ENCODE results near the gene SLC5A5.
A peak's percentile ranks its signal among the peaks of the same experiment; 100 is the strongest.
"Not testable (repeated sequence)": the region's sequence is repeated elsewhere in the genome, so short reads cannot be mapped to it uniquely, and the experiment has no call there.

Gene SLC5A5

DNA sequence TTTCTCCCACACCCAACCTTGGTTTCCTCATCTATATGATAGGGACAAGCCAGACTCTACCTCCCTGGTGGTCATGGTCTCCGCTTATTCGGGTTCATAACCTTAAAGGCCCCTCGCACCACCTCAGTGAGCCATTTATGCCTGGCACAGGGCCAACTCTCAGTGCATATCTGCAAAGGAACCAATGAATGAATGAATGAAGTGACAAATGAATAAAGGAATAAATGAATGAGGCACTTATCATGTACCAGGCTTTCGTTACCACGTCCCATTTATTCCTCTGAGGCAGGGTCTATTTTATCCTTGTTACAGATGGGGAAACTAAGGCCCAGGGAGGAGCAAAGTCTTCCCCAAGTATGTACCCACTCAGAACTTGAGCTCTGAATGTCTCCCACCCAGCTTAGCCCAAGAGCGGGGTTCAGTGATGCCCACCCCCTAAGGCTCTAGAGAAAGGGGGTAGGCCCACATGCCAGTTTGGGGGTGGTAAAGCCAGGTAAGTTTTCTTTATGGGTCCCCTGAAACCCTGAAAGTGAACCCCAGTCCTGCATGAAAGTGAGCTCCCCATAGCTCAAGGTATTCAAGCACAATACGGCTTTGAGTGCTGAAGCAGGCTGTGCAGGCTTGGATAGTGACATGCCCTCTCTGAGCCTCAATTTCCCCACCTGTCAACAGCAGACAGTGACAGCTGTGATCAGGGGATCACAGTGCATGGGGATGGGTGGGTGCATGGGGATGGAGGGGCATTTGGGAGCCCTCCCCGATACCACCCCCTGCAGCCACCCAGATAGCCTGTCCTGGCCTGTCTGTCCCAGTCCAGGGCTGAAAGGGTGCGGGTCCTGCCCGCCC is 490 bp upstream of the SLC5A5 start:
- DNase-seq (ENCODE audit: low spot score): no peak

DNA sequence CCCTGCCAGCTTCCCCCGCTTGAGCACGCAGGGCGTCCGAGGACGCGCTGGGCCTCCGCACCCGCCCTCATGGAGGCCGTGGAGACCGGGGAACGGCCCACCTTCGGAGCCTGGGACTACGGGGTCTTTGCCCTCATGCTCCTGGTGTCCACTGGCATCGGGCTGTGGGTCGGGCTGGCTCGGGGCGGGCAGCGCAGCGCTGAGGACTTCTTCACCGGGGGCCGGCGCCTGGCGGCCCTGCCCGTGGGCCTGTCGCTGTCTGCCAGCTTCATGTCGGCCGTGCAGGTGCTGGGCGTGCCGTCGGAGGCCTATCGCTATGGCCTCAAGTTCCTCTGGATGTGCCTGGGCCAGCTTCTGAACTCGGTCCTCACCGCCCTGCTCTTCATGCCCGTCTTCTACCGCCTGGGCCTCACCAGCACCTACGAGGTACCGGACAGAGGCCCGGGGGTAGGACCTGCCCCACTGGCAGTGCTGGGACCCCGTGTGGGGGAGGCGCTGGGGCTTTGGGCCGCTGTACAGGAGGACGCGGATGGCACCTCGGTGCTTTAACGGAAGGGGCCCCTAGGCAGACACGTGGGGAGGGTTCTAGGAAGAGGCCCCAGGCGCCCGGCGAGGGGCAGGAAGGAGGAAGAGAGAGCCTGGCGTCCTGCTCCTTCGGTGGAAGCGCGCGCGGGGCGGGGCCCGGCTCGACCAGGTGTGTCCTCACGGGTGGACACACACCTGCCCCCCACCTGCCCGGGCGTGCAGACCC is 681 bp downstream of the SLC5A5 start:
- no peak for DNase-seq (ENCODE audit: low spot score)

DNA sequence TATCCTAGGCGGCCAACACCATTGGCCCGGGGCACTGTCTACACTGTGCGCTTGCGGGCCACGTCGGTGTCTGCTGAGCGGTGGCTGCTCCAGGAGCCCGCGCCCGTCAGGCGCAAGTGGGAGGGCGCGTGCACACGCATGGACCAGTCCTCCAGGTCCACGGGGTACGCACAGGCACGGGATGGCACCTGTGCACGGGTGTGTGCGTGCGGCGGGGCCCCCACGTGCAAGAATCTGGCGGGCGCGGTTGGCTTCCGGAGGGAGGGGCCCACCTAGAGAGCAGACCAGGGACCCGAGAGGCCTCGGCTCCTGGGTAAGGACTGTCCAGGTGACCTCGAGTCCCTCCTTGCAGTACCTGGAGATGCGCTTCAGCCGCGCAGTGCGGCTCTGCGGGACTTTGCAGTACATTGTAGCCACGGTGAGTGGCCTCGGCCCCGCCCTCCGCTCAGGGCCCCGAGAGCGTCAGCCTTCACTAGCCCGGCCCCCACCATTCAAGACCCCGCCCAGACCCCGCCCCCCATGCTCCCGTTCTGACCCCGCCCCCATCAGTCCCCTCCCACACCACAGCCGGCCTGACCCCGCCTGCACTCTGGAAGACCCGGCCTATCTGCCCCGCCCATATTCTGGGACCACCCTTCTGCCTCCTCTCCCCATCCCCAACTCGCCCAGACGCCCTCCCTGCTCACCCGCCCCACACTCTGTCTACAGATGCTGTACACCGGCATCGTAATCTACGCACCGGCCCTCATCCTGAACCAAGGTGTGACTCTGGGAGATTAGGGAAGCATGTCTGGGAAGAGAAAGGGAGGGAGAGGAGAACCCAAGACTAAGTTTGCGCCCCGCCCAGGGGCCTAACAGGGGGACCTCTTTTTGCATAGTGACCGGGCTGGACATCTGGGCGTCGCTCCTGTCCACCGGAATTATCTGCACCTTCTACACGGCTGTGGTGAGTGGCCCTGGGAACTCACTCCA is 2.3 kb downstream of the SLC5A5 start:
- no peak for DNase-seq (ENCODE audit: low spot score)

DNA sequence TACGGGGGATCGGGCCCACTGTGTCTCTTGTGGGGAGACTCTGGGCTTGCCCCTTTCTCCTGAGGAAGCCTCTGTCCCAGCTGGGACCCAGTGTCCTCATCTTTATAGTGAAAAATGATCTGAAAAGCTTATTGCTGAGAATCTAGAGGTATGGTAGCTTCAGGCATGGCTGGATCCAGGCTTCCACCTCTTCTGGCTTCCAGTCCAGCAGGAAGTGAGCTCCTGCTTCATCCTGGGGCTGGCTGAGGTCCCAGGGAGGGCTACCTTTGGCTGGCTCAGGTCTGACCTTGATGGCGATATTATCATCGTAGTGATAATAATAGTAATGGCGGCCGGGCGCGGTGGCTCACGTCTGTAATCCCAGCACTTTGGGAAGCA is 3.0 kb downstream of the SLC5A5 start:
- DNase-seq (ENCODE audit: low spot score): no peak

DNA sequence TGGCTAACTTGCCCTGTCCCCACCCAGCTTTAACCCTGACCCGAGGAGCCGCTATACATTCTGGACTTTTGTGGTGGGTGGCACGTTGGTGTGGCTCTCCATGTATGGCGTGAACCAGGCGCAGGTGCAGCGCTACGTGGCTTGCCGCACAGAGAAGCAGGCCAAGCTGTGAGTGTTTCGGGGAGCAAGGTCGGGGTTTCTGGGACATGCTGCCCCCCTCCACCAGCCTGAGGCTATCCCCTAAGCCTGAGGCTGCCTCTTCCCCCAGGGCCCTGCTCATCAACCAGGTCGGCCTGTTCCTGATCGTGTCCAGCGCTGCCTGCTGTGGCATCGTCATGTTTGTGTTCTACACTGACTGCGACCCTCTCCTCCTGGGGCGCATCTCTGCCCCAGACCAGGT is 6.0 kb downstream of the SLC5A5 start:
- no peak for DNase-seq (ENCODE audit: low spot score)

DNA sequence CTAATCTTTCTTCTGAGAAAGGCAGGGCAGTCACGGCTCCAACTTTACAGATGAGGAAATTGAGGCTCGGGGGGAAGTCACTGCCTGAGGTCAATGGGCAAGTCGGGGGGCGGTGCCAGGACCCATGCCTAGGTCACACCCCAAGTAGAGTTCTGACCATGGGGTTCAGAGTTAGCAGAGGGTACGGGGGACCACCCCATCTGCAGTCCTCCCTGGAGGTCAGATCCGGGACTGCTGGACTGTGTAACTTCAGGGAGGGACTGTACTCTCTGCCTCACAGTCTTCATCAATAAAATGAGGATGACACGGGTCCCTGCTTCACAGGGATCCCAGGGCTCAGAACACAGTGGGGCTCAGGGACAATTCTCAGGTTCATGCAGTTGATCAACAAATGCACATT is 7.7 kb downstream of the SLC5A5 start:
- DNase-seq (ENCODE audit: low spot score): no peak

DNA sequence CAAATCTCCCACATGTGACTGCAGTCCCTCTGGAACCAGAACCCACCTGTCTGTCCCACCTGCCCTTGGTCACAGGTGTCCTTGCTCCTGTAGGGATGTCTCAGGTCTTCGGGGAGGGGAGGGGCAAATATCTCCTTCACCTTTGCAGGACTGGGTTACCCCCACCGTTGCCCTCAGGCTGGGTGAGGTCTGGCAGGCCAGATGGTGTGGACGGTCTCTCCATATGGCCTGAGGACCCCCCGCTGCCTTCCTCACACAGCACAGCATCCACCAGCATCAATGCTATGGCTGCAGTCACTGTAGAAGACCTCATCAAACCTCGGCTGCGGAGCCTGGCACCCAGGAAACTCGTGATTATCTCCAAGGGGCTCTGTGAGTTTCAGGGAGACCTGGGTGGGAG is 10.0 kb downstream of the SLC5A5 start:
- DNase-seq (ENCODE audit: low spot score): no peak

DNA sequence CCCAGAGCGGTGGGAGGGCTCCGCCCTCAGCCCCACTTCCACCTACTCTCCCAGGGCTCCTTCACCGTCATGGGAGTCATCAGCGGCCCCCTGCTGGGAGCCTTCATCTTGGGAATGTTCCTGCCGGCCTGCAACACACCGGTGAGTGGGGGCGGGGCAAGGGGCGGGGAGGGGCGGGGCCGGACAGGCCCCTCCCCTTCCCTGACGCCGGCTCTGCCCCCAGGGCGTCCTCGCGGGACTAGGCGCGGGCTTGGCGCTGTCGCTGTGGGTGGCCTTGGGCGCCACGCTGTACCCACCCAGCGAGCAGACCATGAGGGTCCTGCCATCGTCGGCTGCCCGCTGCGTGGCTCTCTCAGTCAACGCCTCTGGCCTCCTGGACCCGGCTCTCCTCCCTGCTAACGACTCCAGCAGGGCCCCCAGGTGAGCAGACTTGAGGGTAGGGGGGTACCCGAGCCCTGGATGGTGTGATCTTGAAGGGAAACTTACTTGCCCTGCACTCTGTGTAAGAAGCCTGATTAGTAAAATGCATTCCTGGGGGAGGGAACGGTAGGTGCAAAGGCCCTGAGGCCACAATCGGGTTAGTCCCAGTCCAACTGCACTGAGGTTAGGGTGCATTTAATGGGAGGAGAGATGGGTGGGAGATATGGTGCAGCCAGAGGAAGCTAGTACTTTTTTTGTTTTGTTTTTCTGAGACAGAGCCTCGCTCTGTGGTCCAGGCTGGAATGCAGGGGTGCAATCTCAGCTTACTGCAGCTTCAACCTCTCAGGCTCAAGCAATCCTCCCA is 12.1 kb downstream of the SLC5A5 start:
- no peak for DNase-seq (ENCODE audit: low spot score)

DNA sequence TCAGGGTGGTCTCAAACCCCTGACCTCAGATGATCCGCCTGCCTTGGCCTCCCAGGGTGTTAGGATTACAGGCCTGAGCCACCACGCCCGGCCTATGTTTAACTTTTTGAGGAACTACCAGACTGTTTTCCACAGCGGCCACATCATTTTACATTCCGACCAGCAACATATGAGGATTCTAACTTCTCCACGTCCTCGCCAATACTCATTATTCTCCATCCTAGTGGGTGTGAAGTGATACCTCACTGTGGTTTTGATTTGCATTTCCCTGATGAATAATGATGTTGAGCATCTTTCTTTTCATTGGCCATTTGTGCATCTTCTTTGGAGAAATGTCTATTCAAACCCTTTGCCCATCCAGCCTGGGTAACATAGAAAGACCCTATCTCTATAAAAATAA is 14.8 kb downstream of the SLC5A5 start:
- DNase-seq (ENCODE audit: low spot score): no peak

DNA sequence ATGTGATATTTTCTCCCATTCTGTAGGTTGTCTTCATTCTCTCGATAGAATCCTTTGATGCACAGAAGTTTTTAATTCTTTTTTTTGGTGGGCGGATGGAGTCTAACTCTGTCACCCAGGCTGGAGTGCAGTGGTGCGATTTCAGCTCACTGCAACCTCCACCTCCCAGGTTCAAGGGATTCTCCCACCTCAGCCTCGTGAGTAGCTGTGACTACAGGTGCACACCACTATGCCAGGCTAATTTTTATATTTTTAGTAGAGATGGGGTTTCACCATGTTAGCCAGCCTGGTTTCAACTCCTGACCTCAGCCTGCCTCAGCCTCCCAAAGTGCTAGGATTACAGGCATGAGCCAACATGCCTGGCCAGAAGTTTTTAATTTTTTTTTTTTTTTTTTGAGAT is 15.5 kb downstream of the SLC5A5 start:
- DNase-seq (ENCODE audit: low spot score): not testable (repeated sequence)

DNA sequence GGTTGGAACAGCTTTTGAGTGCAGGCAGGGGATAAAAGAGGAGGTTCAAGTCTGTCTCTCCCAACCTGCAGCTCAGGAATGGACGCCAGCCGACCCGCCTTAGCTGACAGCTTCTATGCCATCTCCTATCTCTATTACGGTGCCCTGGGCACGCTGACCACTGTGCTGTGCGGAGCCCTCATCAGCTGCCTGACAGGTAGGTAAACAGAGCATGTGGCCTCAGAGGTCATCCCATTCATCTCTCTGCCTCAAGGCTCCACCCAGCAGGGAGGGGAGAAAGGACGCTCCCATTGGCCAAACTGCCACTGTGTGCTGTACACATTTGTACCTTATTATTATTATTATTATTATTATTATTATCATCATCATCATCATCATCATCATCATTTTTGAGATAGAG is 16.5 kb downstream of the SLC5A5 start:
- no peak for DNase-seq (ENCODE audit: low spot score)

DNA sequence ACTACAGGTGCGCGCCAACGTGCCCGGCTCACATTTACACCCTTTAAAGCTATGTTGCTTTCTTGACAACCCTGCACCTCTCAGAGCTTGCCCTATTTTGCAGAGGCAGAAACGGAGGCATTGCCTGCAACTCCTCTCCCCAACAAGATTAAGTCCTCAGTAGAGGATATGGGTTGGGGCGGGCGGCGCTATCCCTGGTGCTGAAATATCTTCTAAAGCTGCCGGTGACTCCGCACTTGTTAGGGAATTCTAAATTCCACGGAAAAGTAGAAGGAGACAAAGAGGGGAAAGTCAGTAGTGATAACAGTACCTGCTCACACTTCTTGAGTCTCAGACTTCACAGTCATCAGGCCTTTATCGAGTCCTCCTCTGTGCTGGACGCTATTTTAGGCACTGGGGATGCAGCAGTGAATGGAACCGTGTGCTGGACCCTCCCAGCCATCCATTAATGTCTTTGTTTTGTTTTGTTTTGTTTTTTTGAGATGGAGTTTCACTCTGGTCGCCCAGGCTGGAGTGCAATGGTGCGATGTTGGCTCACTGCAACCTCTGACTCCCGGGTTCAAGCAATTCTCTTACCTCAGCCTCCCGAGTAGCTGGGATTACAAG is 18.0 kb downstream of the SLC5A5 start:
- DNase-seq (ENCODE audit: low spot score): peak; percentile 49

DNA sequence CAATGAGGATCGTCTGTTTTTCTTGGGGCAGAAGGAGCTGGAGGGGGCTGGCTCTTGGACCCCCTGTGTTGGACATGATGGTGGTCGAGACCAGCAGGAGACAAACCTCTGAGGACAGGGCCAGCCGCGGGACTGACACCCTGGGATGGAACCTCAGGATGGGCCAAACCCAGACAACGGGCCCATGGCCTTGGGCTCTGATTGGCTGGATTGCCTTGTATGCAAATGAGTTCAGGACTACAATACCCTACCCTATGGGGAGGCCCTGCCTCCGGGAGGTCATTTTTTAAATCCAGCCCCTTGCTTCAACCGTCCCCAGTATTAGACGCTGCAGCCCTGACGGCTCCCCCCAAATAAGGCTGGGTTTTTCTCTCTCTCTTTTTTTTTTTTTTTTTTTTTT is 22.0 kb downstream of the SLC5A5 start:
- DNase-seq (ENCODE audit: low spot score): no peak

DNA sequence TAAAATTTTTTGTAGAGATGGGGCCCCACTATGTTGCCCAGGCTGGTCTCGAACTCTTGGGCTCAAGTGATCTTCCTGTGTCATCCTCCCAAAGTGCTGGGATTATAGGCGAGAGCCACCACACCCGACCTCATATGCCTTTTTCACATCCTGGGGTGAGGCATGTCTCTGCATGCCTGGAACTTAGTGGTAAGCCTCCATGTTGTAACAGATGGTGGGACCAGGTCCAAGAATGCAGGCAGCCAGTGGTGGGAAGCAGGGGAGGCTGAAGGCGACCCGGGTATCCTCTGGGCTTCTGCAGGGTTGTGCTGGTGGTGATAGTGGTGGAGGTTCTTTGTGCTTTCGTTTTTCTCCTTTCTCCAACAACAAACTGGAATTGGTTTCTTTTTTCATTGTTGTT is 31.0 kb downstream of the SLC5A5 start:
- DNase-seq (ENCODE audit: low spot score): no peak

DNA sequence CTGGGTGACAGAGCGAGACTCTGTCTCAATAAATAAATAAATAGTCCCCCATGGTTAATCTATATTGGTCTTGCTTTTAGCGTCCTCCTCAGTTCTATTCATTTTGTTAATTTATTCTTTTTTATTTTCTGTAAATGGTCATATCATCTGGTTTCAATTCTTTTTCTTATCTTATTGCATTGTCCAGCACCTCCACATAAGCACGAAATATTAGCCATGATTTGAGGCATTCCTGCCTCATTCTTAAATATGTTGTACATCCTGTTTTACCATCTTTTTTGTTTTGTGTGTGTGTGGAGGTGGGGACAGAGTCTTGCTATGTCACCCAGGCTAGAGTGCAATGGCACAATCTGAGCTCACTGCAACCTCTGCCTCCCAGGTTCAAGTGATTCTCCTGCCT is 36.5 kb downstream of the SLC5A5 start:
- DNase-seq (ENCODE audit: low spot score): no peak

DNA sequence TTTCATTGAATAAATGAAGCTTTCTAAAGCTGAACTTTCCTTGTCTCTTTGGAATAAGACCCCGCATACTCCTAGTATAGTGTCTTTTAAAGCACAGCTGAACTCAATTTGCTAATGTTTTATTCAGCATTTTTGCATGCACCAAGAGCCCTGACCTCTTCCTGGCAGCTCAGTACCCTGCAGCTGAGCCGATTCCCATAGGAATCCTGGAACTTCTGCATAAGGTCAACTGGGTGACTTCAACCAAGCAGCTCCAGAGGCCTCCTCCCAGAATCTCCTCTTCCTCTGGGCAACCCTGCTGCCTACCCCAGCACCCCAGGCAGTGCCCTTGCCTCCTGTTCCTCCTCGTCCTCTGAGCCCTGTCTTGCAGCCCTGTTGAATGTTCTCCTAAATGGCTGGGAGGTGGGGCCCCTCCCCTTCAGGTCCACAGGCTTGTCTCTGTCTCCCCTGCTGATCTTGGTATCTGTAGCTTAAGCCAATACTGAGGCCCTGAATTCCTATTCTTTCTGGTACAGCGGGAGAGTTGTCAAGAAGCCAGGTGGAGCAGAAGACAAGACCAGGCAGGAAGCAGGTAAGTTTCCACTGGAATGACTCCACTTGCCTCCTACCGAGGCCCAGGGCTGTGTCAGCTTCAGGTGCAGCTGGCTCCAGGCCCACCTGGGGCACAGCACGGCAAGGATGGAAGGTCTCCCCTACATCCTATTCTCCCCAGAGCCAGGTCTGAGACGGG is 37.4 kb downstream of the SLC5A5 start:
- no peak for DNase-seq (ENCODE audit: low spot score)

DNA sequence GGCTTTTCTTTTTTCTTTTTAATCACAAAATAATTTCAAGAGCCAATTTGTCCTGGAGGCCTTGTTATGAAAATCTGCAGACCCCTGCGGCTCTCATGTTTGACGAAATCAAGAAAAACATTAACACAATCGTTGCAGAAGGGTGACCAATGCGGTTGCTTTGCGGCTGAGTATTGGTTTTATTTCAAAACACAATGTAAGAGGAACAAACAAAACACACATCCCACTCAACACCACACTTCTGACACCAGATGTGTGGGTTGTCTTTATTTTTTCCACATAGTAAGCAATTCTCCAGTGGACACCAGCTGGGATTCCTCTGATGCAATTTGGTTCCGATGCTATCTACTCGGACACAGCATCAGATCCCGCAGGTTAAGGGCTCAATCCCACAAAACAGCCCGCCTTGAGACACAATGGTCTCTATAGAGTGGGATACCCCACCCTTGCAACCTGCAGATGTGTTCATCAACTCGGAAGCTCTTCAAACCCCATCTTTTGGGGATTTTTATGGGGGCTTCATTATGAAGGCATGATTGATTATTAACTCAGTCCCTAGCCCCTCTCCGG is 39.1 kb downstream of the SLC5A5 start:
- DNase-seq (ENCODE audit: low spot score): no peak

DNA sequence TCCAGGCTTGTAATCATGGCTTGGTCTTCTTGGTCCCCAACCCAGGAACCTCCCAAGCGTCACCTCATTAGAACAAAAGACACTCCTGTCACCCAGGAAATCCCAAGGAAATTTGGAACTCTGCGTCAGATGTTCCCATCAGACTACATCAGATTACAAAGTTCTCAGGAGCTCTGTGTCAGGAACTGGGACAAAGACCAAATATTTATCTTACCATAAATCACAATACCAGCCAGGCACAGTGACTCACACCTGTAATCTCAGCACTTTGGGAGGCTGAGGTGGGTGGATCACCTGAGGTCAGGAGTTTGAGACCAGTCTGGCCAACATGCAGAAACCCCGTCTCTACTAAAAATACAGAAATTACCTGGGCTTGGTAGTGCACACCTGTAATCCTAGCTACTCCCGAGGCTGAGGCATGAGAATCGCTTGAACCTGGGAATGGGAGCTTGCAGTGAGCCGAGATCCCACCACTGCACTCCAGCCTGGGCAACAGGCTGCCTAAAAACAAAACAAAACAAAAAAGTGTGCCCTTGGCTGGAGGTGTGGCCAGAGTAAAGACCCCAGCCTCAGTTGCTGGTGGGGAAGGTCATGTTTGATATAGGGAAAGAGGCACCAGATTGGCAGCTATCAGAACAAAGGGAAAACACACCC is 44.3 kb downstream of the SLC5A5 start:
- DNase-seq (ENCODE audit: low spot score): peak; percentile 76

DNA sequence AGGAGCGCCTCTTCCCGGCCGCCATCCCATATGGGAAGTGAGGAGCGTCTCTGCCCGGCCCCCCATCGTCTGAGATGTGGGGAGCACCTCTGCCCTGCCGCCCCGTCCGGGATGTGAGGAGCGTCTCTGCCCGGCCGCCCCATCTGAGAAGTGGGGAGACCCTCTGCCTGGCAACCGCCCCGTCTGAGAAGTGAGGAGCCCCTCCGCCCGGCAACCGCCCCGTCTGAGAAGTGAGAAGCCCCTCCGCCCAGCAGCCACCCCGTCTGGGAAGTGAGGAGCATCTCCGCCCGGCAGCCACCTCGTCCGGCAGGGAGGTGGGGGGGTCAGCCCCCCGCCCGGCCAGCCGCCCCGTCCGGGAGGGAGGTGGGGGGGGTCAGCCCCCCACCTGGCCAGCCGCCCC is 46.4 kb downstream of the SLC5A5 start:
- DNase-seq (ENCODE audit: low spot score): not testable (repeated sequence)

DNA sequence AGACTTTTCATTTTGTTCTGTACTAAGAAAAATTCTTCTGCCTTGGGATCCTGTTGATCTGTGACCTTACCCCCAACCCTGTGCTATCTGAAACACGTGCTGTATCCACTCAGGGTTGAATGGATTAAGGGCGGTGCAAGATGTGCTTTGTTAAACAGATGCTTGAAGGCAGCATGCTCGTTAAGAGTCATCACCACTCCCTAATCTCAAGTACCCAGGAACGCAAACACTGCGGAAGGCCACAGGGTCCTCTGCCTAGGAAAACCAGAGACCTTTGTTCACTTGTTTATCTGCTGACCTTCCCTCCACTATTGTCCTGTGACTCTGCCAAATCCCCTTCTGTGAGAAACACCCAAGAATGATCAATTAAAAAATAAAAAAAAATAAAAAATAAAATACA is 47.4 kb downstream of the SLC5A5 start:
- not testable (repeated sequence) for DNase-seq (ENCODE audit: low spot score)
